Measurements from ENCODE around the gene MAFB.

- TF ChIP-seq CTCF (conservative IDR thresholded peaks at IDR 0.05 in 1 of 2, IDR thresholded peaks at IDR 0.05 in 1 of 2; ENCODE audit: low read depth in 1 of 2, low read length in 2 of 2) (no peak), EZH2 (IDR thresholded peaks at IDR 0.05; ENCODE audit: low read length, missing control alignments) (no peak)
Observed at GRCh38 chr20:40644863-40645262, 44.2 kb downstream of the MAFB start.

Measured in fibroblast of lung (primary cell).